DMS153 treated with DMSO at 0.1 percent for 48 hours (cell line): ENCODE results near the gene BFAR.
"Not testable (repeated sequence)": the region's sequence is repeated elsewhere in the genome, so short reads cannot be mapped to it uniquely, and the experiment has no call there.

Experiments
- DNase-seq: peaks from one replicate; lab custom pipeline; 2025; ENCODE audit not compliant: unreplicated experiment; lab: John Stamatoyannopoulos, UW

Gene BFAR

GRCh38 chr16:14685870-14686793 is 53.4 kb downstream of the BFAR start:
- not testable (repeated sequence) for DNase-seq

GRCh38 chr16:14694129-14694528 is 61.4 kb downstream of the BFAR start, which contains the start of gene PLA2G10:
TSS of gene PLA2G10 (minus strand) at chr16:14694308. CDS start at chr16:14694229, 79 bp downstream.
- not testable (repeated sequence) for DNase-seq

GRCh38 chr16:14701859-14702258 is 69.1 kb downstream of the BFAR start:
- not testable (repeated sequence) for DNase-seq

GRCh38 chr16:14702672-14703071 is 69.9 kb downstream of the BFAR start:
- DNase-seq, result not testable (repeated sequence)

GRCh38 chr16:14703156-14704011 is 70.6 kb downstream of the BFAR start, which contains the start of gene NPIPA3:
TSS of gene NPIPA3 (plus strand) at chr16:14703411. CDS start at chr16:14708944, 5,533 bp downstream.
- not testable (repeated sequence) for DNase-seq
